ENCODE results near the gene PRUNE2.
A peak's percentile ranks its signal among the peaks of the same experiment; 100 is the strongest.

Gene PRUNE2

DNA sequence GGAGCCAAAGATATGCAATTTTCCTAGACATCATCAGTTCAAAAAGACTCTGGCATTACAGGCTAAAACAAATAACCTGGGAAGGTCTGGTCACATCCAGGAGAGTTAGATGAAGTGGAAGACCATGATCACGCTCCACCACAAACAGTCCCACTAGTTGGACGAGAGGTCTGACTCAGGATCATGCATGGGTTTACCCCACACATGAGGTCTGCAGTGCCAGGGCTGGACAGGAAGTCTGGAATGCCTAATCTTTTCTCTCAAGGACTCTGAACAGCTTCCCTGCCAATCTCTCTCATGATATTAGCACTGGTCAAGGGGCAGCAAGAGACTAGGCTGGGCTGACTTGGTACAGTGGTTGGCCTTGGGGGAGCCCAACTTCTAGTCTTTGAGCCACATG is 7.1 kb downstream of the PRUNE2 start:
- DNase-seq (ENCODE audit: low read depth): no peak

DNA sequence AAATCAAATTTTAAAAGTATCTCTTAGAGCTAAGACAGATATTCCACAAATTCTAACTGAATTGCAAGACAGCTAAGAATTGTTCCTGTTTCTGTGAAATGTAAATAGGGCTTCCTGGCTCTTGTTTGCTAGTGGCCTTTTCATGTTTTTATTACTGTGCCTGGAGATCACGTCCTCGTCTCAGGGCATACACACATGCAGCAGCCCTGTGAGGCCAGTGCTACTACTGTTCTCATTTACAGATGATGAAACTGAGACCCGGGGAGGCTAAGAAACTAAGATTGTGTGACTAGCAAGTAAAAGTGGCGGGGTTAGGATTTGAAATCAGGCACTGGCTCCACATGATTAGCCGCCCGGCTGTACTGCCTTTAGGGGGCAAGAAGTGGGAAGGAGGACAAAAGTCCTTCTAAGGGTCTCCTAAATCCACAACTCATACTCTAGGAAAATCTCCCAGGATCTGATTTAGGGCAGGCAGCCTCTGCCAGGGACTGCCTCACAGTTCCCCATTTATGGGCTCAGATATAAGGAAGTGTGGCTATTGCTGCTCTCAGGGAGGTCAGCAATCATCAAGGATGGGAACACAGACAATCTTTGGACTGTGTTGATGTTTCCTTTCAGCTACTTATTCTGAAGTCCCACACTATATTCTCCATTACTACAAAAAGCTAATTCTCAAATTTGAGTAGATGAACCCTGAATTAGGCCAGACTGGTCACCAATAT is 7.9 kb downstream of the PRUNE2 start:
- no peak for DNase-seq (ENCODE audit: low read depth)

DNA sequence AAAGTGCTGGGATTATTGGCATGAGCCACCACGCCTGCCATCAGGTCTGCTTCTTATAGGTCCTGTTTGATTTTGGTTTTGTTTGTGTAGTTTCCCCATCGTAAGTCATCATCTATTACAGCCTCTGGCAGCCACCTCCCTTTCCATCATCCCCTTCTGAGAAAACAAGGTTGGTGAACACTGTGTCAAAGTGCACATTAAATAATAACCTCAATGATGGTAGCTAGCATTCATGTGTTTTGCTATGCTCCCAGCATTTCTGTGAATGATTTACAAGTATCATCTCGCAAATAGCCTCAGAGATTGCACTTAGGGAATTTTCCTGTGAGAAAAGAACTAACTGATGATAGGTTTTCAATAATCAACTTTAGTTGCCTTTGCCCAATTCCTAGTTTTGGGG is 9.9 kb downstream of the PRUNE2 start:
- DNase-seq (ENCODE audit: low read depth): no peak

DNA sequence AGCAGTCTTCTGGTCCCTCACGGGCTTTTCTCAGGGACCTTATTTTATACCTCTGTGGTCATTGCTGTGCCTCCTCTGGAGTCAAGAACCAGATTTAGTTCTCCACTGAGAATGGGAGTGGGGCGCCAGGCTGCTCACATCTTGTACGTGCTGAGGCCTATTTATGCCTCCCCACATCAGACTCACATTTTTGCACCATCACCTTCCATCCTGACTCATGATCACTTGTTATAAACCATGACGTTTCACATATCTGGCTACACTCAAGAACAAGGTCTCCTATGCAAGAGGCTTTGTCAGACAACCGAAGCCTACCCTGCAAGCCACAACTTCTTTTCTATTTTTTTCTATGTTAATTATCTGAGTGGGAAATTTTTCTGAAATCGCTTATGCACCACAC is 10.7 kb downstream of the PRUNE2 start:
- DNase-seq (ENCODE audit: low read depth): no peak

DNA sequence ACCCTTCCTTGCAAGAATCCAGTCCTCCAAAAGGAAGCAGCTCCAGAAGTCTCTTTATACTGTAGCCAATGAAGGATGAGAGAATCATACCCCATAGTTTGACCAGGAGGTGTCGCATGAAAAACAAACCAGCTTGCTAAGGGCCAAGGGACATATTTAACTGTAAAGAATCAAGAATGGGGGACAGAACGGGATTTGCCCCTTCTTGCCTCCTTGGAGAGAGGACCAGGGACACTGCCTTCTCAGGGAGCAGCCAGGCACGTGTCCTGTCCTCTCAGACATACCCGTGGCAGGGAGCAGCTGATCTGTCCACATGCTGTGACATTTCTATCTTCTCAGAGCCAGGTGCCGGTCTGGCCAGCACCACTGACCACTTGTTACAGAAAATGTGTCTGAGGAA is 11.7 kb downstream of the PRUNE2 start:
- DNase-seq (ENCODE audit: low read depth): no peak

DNA sequence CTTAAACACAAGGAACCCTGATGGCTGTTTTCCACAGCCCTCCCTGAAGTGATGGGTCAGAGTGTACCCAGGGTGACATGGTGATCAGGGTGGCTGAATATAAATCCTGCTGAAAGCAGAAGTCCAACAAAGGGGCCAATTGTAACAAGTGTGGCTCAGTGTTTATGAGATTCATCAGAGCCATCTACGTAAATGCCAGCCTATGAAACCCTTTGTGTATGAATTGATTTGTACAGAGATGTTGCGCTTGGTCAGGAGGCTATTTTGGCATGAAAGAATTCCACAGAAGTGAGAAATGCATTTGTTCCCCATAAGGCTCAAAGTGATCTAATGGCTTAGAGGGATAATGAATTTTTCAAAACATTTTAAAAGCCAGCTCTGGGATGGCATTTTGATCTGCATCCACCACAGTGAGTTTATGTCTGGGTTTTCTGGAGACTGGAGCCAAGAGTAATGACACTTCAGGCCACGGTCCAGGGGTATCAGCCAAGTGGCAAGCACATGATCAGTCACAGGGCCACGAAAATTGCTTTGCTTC is 12.4 kb downstream of the PRUNE2 start:
- no peak for DNase-seq (ENCODE audit: low read depth)

DNA sequence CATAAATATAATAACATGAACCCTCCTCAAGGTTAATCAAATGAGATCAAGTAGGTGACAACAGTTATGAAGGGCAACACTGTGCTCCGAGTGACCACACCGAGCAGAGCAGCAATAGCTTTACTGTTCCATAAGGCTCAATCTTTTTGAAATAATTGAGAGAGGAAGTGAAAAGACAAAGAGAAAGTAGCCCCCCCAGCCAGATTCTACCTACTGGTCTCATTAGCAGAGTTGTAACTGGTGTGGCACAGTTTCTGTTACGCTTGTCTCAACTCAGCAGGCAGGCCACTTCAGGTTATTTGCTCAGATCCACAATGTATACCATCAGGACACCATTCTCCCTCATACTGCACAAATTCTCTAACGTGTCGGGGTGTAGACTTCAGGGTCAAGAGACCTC is 14.0 kb downstream of the PRUNE2 start:
- DNase-seq (ENCODE audit: low read depth): no peak

DNA sequence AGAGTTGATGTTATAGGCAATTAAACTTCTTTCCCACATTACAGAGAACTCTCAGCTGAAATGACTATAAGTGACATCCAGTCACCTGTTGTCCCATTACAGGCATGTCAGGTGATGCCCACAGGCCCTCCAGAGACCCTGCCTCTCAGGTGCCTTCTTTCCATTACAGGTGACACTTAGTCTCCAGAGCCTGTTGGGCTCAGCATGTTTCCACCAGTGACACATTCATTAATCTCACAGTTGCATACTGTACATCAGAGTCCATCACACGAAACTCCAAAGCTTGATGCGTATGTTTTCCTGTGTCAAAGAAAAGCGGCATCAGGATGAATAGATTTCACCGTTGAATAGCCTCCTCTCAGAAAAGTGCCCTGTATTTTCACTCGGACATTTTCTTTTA is 14.6 kb downstream of the PRUNE2 start:
- DNase-seq (ENCODE audit: low read depth): no peak

DNA sequence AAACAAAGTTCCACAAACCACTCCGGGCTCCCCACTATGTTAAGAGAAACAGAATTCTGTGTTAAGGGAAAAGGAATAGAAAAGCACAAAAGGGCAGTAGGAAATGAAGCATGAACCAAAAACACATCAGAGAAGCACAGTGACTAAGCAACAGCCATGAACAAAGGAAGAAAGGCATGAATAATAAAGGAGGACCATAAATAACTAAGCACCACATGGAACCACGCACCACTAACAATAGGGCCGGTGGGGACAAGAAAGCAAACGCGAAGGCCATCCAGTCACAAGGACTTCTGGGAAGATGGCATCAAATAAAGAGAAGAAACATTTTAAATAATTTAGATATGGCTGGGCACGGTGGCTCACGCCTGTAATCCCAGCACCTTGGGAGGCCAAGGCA is 18.0 kb downstream of the PRUNE2 start:
- no peak for DNase-seq (ENCODE audit: low read depth)

DNA sequence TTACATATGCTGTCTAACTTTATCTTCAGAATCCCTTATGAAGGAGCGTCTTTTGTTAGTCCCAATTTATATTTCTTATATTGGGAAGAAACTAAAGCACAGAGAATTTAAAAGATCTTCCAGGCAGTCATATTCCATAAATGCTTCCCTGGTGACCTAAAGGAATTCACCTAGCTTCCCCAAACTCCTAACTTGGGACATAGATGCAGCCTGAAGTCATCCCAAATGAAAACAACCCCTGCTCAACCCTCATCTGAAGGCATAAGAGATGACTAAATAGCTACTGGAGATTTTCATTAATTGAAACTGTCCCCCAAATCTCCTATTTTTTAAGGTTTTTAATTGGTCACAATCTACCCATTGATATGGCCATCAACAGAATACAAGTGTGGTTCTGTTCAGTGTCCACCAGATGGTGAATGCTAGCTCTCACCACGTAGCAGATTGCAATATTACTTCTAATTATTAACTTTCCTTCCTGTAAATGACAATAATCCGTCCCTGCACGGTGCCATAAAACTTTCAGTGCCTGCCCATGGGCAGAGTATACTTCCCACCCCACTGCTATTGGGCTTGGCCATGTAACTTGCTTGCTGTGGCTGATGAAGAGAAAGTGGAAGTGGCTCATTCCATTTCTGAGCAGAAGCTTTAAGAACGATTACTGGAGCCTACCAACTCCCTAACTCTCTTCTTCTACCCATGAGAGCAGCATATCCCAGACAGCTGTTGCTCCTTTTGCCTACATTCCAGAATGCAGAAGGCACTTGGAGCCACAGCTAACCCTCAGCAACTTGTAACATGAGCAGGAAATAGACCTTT is 18.7 kb downstream of the PRUNE2 start:
- DNase-seq (ENCODE audit: low read depth): no peak

DNA sequence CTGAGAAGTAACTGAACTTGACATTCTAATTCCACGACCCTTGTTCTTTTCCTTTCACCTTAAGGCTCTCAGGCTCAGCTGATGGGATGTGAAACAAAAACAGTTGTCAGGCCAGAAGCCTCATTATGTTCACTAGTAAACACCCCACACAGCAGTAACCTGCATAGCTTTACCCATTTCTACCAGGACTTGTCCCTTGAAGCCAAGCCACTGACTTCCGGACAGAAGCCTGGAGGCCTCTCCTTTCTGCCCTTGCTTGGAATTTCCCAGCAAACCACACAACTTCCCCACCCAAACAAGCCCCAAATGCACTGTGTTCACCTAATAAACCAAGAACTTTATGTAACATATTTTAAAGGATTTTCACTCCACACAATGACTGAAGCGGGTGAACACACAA is 19.6 kb downstream of the PRUNE2 start:
- no peak for DNase-seq (ENCODE audit: low read depth)

DNA sequence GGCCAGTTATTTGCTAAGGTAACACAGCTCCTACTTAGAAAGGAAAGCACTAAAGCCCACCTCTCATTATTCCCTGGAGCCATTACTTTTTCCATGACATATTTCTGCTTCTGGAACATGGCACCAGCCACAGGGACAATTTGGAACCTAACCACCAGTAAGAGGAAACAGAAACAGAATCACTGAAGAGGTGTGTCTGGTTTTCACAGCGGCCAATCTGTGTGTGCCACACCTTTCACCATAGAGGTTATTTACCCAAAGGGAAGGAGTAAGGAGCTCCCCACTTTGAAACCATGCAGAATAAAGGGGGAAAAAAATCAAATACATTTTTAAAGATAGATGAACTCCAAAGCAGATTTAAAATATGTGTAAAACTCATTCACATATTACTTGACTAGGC is 21.1 kb downstream of the PRUNE2 start:
- no peak for DNase-seq (ENCODE audit: low read depth)

DNA sequence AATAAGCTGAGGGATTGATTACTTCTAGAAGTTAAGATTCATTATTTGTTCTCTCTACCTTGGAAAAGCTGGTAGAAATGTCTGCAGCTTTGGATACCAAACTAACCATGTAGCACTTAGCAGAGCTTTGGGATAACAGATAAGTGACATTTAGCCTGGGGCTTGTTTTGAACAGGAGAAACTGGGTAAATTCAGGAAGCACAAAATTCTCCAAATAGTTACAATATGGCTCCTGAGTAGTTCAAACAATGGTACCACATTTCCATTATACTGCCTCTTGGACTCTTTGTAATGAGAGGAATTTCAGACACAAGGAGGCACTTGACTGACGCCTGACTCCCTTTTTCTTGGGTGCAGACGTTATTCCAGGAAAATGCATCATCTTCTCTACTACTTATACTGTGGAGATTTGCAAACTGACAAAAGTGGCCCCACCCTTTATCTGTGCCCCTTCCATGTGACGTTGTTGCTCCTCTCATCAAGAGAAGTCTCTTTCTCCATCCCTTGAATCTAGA is 22.5 kb downstream of the PRUNE2 start:
- DNase-seq (ENCODE audit: low read depth): no peak

DNA sequence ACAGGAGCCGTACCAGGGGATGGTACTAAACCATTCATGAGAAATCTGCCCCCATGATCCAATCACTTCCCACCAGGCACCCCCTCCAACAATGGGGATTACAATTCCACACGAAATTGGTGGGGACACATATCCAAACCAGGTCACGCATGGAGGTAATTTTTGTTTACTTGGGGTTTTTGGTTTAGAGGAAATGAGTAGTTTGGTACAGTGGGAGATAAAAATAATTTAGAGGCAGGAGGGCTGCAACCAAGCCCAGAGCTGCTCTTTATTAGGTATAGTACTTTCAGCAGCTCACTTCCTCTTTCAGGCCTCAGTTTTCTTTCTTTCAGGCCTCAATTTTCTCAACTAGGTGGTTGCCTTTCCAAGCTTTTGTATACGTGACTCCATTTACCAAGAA is 23.2 kb downstream of the PRUNE2 start:
- no peak for DNase-seq (ENCODE audit: low read depth)

DNA sequence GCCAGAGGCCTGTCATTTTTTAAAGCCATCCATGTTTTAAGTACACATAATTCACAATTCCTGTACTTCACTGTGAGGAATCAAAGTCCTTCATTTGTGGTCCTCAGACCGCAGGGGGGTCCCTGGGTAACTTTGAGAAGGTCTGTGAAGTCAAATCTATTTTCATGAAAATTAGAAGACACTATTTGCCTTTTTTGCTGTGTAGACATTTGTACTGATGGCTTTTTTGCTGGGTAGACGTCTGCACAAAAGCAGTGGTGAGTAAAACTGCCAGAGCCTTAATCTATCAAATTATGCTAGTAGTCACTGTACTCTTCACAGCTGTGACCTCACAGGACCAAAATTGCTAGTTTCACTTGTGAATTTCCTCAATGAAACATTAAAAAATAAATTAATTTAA is 25.7 kb downstream of the PRUNE2 start:
- DNase-seq (ENCODE audit: low read depth): no peak

DNA sequence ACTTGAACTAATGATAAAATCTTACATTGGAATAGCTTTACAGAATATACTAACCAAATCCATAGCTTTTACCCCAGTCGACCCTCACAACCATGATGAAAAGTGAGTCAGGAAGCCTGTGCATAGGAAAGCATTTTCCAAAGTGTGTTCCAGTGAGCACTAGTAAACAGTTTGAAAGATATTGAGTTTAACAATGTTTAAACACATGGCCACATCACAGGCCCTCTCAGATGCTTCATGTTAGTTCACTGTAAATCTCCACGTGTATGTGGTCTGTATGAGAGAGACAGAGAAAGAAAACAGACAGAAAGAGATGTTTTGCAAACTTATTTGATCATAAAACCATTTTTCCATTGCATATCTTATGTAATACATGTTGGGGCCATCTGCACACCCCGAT is 27.0 kb downstream of the PRUNE2 start:
- no peak for DNase-seq (ENCODE audit: low read depth)

DNA sequence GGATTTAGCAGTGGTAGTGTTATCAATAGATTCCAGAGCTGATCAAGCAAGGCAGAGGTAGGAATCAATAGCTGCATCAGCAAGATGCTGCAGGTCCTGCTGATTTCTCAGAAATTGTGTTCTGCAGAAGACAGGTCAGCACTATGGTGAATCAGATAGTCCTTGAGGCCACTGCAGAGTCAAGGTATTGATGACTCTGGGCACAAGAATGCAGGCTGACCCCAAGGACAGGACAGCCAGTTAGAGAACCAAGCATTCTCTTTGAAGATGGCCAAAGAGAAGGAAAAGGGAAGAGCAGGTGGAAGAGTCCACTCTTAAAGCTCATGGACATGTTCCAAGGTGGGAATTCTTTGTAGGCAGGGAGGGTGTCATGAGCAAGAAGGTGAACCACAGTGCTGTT is 28.0 kb downstream of the PRUNE2 start:
- peak; percentile 59 for DNase-seq (ENCODE audit: low read depth)

DNA sequence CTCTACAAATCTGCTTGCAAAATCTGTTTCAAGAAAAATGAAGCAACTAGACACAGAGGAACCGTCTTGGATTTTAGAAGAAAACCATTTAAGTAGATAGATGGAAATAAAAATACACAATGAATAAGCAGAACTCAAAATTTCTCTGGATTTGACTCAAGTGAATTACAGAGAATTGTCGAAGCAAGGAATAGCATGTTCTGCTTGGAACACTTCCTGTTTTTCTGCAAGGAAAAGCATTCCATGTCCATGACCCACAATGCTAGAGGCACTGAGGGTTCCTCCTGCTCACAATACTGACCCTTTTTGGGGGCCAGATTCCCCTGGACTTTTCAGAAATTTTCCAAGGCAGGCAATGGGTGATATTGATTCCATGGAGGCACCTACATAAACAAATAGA is 29.8 kb downstream of the PRUNE2 start:
- DNase-seq (ENCODE audit: low read depth): peak; percentile 22

DNA sequence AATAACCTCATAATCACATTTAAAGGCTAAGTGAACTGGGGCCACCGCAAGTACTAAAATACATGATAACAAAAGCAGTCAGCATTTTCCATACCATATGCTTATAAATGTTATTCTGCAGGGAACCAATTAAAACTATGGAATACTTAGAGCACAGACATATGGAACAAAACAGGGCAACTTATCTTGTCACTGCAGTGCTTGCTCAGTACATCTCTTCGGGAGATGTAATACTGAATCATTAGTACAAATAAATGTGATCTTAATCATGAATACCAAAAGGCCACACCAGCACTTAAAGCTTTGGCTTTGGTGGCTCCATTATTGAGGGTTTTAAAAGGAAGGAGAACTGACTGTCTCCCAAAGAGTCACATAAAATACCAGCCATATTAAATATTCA is 32.1 kb downstream of the PRUNE2 start:
- DNase-seq (ENCODE audit: low read depth): peak; percentile 22

DNA sequence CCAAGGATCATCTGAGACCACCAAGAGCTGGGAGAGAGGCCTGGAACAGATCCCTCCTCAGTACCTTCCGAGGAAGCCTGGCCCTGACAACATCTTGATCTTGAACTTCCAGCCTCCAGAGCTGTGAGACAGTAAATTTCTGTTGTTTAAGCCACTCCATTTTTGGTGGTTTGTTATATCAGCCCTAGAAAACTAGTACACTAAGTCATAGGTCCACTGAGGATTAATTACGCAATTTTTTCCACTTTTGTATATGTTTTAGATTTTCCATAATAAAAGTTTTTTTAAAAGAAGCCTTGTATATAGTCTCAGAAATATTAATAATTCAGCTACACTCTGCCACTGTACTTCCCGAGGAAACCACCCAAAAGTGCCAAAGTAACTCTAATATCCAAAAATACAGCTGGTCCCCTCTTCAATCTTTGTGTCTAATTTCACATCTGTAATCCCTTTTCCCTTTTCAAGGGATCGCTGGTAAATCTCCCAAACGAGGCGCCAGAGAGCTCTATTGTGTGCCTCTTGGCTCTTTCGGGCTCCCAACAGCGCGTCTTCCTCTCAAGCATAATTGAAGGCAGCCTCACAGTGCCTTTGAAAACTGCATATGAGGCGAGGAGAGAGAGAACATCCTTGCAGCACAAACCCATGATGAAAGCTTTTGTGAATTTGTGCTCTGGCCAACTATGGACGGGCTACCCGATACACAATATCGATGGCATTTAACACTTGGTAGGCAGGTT is 32.7 kb downstream of the PRUNE2 start:
- peak; percentile 12 for DNase-seq (ENCODE audit: low read depth)

DNA sequence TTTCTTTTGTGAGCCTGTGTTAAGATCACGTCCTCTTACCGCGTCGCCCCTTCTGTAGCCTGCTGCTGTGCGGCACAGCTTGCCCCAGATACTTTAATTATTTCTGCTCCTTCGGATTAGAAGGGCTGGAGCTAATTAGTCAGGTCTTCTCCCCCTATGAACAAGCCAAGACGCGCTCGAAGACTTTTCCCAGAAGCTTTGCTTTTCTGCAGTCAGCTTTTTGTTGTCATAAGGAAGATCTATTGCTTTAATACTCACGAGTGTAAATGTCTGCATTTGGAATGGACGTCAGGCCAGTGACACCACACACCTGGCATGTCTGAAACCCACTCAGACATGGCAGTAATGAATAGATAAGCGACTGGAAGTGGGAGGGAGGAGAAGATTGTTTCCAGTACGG is 37.0 kb downstream of the PRUNE2 start:
- DNase-seq (ENCODE audit: low read depth): no peak

DNA sequence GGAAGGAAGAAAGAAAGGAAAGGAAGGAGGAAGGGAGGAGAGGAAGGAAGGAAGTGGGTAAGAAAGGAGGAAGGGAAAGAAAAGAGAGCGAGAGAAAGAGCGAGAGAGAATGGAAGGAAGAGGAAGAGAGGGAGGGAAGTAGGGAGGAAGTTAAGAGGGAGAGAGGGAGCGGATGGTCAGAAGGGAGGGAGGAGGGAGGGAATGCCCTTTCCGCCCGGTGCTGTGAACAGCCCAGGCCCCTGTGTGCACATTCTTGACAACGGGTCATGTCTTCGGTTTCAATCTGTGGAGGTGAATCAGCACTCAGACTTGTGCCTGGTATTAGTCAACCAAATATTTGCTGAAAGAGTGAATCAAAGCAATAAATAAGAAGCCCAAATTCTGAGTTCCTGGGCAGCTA is 39.2 kb downstream of the PRUNE2 start:
- peak; percentile 96 for DNase-seq (ENCODE audit: low read depth)

DNA sequence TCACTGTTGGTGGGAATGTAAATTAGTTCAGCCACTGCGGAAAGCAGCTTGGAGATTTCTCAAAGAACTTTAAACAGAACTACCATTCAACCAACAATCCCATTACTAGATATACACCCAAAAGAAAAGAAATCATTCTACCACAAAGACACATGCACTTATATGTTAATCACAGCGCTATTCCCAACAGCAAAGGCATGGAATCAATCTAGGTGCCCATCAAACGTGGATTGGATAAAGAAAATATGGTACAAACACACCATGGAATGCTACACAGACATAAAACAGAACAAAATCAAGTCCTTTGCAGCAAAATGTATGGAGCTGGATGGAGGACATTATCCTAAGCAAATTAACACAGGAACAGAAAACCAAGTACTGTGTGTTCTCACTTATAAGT is 42.1 kb downstream of the PRUNE2 start:
- DNase-seq (ENCODE audit: low read depth): no peak

Data from ELR (cell line).